ENCODE results near the gene PXK. TPM values are rescaled to one million over a fixed set of nuclear protein-coding genes. Genes with fewer than 3 reads are reported as not detected.

The PXK gene
- total RNA-seq, 1 experiment from 2014 or later, result 353 TPM

DNA sequence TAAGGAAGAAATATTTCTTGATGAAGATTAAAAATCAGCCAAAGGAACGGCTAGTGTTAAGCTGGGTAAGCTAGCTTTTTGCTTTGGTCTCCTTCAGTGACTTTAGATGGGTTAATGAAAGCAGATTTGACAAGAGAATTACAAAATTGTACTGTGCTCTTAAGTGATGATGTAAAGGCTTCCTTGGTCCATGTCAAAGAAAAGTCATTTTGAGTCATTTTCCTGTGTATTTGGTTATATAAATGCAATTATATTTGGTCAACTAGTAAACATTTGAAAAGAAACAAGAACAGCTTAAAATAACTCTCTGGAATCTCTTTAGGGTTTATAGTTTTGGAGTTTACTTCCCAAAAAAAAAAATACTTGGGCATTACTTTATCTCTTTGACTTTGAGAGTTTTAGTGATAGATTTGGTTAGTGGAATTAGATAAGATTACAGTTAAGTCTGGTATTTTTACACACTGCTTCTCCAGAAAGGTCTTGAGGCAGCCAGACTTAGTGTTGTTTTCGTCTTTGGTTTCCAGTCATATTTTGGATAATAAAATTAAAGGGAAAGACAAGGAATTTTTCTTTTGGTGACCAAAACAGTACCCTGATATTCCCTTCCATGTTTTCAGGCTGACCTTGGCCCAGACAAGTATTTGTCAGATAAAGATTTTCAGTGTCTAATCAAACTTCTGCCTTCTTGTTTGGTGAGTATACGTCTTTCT lies 58.6 kb downstream of the PXK start:
- Histone ChIP-seq H3K27me3 (ENCODE audit: low read length) (no peaks in the 10 kb centered on the region), H3K27ac (ENCODE audit: low read length) (peak overlapping the region; percentile 63), H3K4me3 (ENCODE audit: low read length) (no peak overlapping the region), H3K9me3 (ENCODE audit: low read length) (no peaks in the 10 kb centered on the region), H2AFZ (ENCODE audit: low read length) (no peak overlapping the region), H3K9me2 (replicated peaks; ENCODE audit: insufficient read depth, low read length) (no peaks in the 10 kb centered on the region), H3K36me3 (ENCODE audit: insufficient read depth, low read length) (peaks cover 58% of the 10 kb centered on the region), H4K20me1 (ENCODE audit: insufficient read depth, low read depth, low read length) (peaks cover 6% of the 10 kb centered on the region; the same call in 1 of the 2 replicates), H3K4me2 (ENCODE audit: low read depth, low read length, poor library complexity, severe bottlenecking) (no peak overlapping the region), H3K9ac (ENCODE audit: low read length) (no peak overlapping the region), H3K4me1 (ENCODE audit: low read length) (peaks cover 57% of the 10 kb centered on the region), H3K79me2 (ENCODE audit: low read length) (peaks cover 83% of the 10 kb centered on the region)
- DNase-seq, result no peak

GRCh38 chr3:58392181-58392580 lies 59.5 kb downstream of the PXK start:
- Histone ChIP-seq H3K4me1 (ENCODE audit: low read length) (peaks cover 50% of the 10 kb centered on the region), H3K79me2 (ENCODE audit: low read length) (peaks cover 80% of the 10 kb centered on the region), H3K9ac (ENCODE audit: low read length) (no peak overlapping the region), H3K9me2 (replicated peaks; ENCODE audit: insufficient read depth, low read length) (no peaks in the 10 kb centered on the region), H3K27me3 (ENCODE audit: low read length) (no peaks in the 10 kb centered on the region), H3K4me2 (ENCODE audit: low read depth, low read length, poor library complexity, severe bottlenecking) (no peak overlapping the region), H3K27ac (ENCODE audit: low read length) (peak overlapping the region; percentile 63), H3K9me3 (ENCODE audit: low read length) (no peaks in the 10 kb centered on the region), H4K20me1 (ENCODE audit: insufficient read depth, low read depth, low read length) (0 out of 2 replicates have a peak, but pooled peaks cover 6% of the 10 kb centered on the region), H3K36me3 (ENCODE audit: insufficient read depth, low read length) (peaks cover 63% of the 10 kb centered on the region), H2AFZ (ENCODE audit: low read length) (no peak overlapping the region), H3K4me3 (ENCODE audit: low read length) (no peak overlapping the region)
- no peak for DNase-seq

- H2AFZ ChIP-seq (ENCODE audit: low read length), result no peak overlapping the region
- peaks cover 6% of the 10 kb centered on the region; the same call in 1 of the 2 replicates for H4K20me1 ChIP-seq (ENCODE audit: insufficient read depth, low read depth, low read length)
- H3K4me1 ChIP-seq (ENCODE audit: low read length), result peaks cover 49% of the 10 kb centered on the region
- H3K9me3 ChIP-seq (ENCODE audit: low read length), result no peaks in the 10 kb centered on the region
- H3K36me3 ChIP-seq (ENCODE audit: insufficient read depth, low read length), result peaks cover 67% of the 10 kb centered on the region
- H3K9me2 ChIP-seq (replicated peaks; ENCODE audit: insufficient read depth, low read length), result no peaks in the 10 kb centered on the region
- peak overlapping the region; percentile 37 for H3K27ac ChIP-seq (ENCODE audit: low read length)
- no peak for DNase-seq
- H3K4me3 ChIP-seq (ENCODE audit: low read length), result no peak overlapping the region
- H3K27me3 ChIP-seq (ENCODE audit: low read length), result no peaks in the 10 kb centered on the region
- H3K79me2 ChIP-seq (ENCODE audit: low read length), result peaks cover 65% of the 10 kb centered on the region
- no peak overlapping the region for H3K4me2 ChIP-seq (ENCODE audit: low read depth, low read length, poor library complexity, severe bottlenecking)
- no peak overlapping the region for H3K9ac ChIP-seq (ENCODE audit: low read length)
These were observed 61.6 kb downstream of the PXK start for GRCh38 chr3:58394339-58394738.

GRCh38 chr3:58398669-58399333 lies 66.1 kb downstream of the PXK start:
- no peak for DNase-seq
- Histone ChIP-seq H2AFZ (ENCODE audit: low read length) (no peak overlapping the region), H3K9me3 (ENCODE audit: low read length) (no peaks in the 10 kb centered on the region), H4K20me1 (ENCODE audit: insufficient read depth, low read depth, low read length) (peaks cover 9% of the 10 kb centered on the region; the same call in 1 of the 2 replicates), H3K79me2 (ENCODE audit: low read length) (peaks cover 57% of the 10 kb centered on the region), H3K36me3 (ENCODE audit: insufficient read depth, low read length) (peaks cover 56% of the 10 kb centered on the region), H3K27me3 (ENCODE audit: low read length) (no peaks in the 10 kb centered on the region), H3K4me1 (ENCODE audit: low read length) (peaks cover 55% of the 10 kb centered on the region), H3K9me2 (replicated peaks; ENCODE audit: insufficient read depth, low read length) (no peaks in the 10 kb centered on the region), H3K9ac (ENCODE audit: low read length) (no peak overlapping the region), H3K27ac (ENCODE audit: low read length) (peak overlapping the region; percentile 29), H3K4me2 (ENCODE audit: low read depth, low read length, poor library complexity, severe bottlenecking) (no peak overlapping the region), H3K4me3 (ENCODE audit: low read length) (no peak overlapping the region)

GRCh38 chr3:58403513-58404109 lies 70.9 kb downstream of the PXK start:
- peak overlapping the region; percentile 36 for H3K27ac ChIP-seq (ENCODE audit: low read length)
- H3K9me2 ChIP-seq (replicated peaks; ENCODE audit: insufficient read depth, low read length), result no peaks in the 10 kb centered on the region
- DNase-seq, result no peak
- peaks cover 3% of the 10 kb centered on the region; the same call in 1 of the 2 replicates for H4K20me1 ChIP-seq (ENCODE audit: insufficient read depth, low read depth, low read length)
- peaks cover 45% of the 10 kb centered on the region for H3K79me2 ChIP-seq (ENCODE audit: low read length)
- H3K27me3 ChIP-seq (ENCODE audit: low read length), result no peaks in the 10 kb centered on the region
- peaks cover 48% of the 10 kb centered on the region for H3K36me3 ChIP-seq (ENCODE audit: insufficient read depth, low read length)
- peaks cover 50% of the 10 kb centered on the region for H3K4me1 ChIP-seq (ENCODE audit: low read length)
- no peaks in the 10 kb centered on the region for H3K9me3 ChIP-seq (ENCODE audit: low read length)
- H3K4me3 ChIP-seq (ENCODE audit: low read length), result no peak overlapping the region
- H2AFZ ChIP-seq (ENCODE audit: low read length), result no peak overlapping the region
- H3K4me2 ChIP-seq (ENCODE audit: low read depth, low read length, poor library complexity, severe bottlenecking), result no peak overlapping the region
- no peak overlapping the region for H3K9ac ChIP-seq (ENCODE audit: low read length)

- DNase-seq, result no peak
- H3K79me2 ChIP-seq (ENCODE audit: low read length), result peaks cover 48% of the 10 kb centered on the region
- no peak overlapping the region for H3K4me2 ChIP-seq (ENCODE audit: low read depth, low read length, poor library complexity, severe bottlenecking)
- H2AFZ ChIP-seq (ENCODE audit: low read length), result no peak overlapping the region
- no peak overlapping the region for H3K9ac ChIP-seq (ENCODE audit: low read length)
- peak overlapping the region; percentile 45 for H3K27ac ChIP-seq (ENCODE audit: low read length)
- H4K20me1 ChIP-seq (ENCODE audit: insufficient read depth, low read depth, low read length), result 0 out of 2 replicates have a peak, but pooled peaks cover 3% of the 10 kb centered on the region
- H3K36me3 ChIP-seq (ENCODE audit: insufficient read depth, low read length), result peaks cover 56% of the 10 kb centered on the region
- H3K9me3 ChIP-seq (ENCODE audit: low read length), result no peaks in the 10 kb centered on the region
- no peaks in the 10 kb centered on the region for H3K27me3 ChIP-seq (ENCODE audit: low read length)
- H3K9me2 ChIP-seq (replicated peaks; ENCODE audit: insufficient read depth, low read length), result no peaks in the 10 kb centered on the region
- H3K4me3 ChIP-seq (ENCODE audit: low read length), result no peak overlapping the region
- H3K4me1 ChIP-seq (ENCODE audit: low read length), result peaks cover 50% of the 10 kb centered on the region
These were observed 71.7 kb downstream of the PXK start for GRCh38 chr3:58404396-58404795.

- Histone ChIP-seq H3K27me3 (ENCODE audit: low read length) (no peaks in the 10 kb centered on the region), H3K9me2 (replicated peaks; ENCODE audit: insufficient read depth, low read length) (no peaks in the 10 kb centered on the region), H2AFZ (ENCODE audit: low read length) (no peak overlapping the region), H3K79me2 (ENCODE audit: low read length) (peaks cover 29% of the 10 kb centered on the region), H3K4me2 (ENCODE audit: low read depth, low read length, poor library complexity, severe bottlenecking) (no peak overlapping the region), H4K20me1 (ENCODE audit: insufficient read depth, low read depth, low read length) (no peaks in the 10 kb centered on the region), H3K36me3 (ENCODE audit: insufficient read depth, low read length) (peaks cover 70% of the 10 kb centered on the region), H3K9ac (ENCODE audit: low read length) (no peak overlapping the region), H3K27ac (ENCODE audit: low read length) (peak overlapping the region; percentile 61), H3K9me3 (ENCODE audit: low read length) (no peaks in the 10 kb centered on the region), H3K4me3 (ENCODE audit: low read length) (no peak overlapping the region), H3K4me1 (ENCODE audit: low read length) (peaks cover 56% of the 10 kb centered on the region)
- no peak for DNase-seq
These were observed 76.2 kb downstream of the PXK start for GRCh38 chr3:58408906-58409305.

GRCh38 chr3:58409663-58410062 lies 77.0 kb downstream of the PXK start:
- Histone ChIP-seq H3K27me3 (ENCODE audit: low read length) (no peaks in the 10 kb centered on the region), H3K9ac (ENCODE audit: low read length) (no peak overlapping the region), H4K20me1 (ENCODE audit: insufficient read depth, low read depth, low read length) (no peaks in the 10 kb centered on the region), H3K4me1 (ENCODE audit: low read length) (peaks cover 60% of the 10 kb centered on the region), H3K36me3 (ENCODE audit: insufficient read depth, low read length) (peaks cover 68% of the 10 kb centered on the region), H3K9me2 (replicated peaks; ENCODE audit: insufficient read depth, low read length) (no peaks in the 10 kb centered on the region), H3K4me3 (ENCODE audit: low read length) (no peak overlapping the region), H3K79me2 (ENCODE audit: low read length) (peaks cover 28% of the 10 kb centered on the region), H3K9me3 (ENCODE audit: low read length) (no peaks in the 10 kb centered on the region), H2AFZ (ENCODE audit: low read length) (no peak overlapping the region), H3K4me2 (ENCODE audit: low read depth, low read length, poor library complexity, severe bottlenecking) (no peak overlapping the region), H3K27ac (ENCODE audit: low read length) (peak overlapping the region; percentile 61)
- DNase-seq, result no peak

Measured in Karpas-422 (cell line).